ENCODE results near the gene PIK3AP1. TPM values are rescaled to one million over a fixed set of nuclear protein-coding genes. Genes with fewer than 3 reads are reported as not detected.
A peak's percentile ranks its signal among the peaks of the same experiment; 100 is the strongest.

PIK3AP1 gene
- total RNA-seq, 1 experiment from 2014 or later, result 1.7 TPM

GRCh38 chr10:96587264-96588059, 132.9 kb downstream of the PIK3AP1 start:
- Histone ChIP-seq H4K8ac (replicated peaks; ENCODE audit: insufficient read length, low read depth, low read length) (no peak overlapping the region), H2BK20ac (ENCODE audit: low read depth, low read length, poor library complexity, severe bottlenecking) (no peak overlapping the region), H3K4me1 (ENCODE audit: insufficient read depth, low read length) (no peaks in the 10 kb centered on the region), H3K56ac (ENCODE audit: insufficient read length, low read depth, low read length) (no peak overlapping the region), H4K5ac (ENCODE audit: insufficient read length, low read depth, low read length) (no peak overlapping the region), H3K27me3 (ENCODE audit: insufficient read depth, low read length) (no peaks in the 10 kb centered on the region), H2BK12ac (ENCODE audit: insufficient read length, low read depth, low read length) (no peak overlapping the region), H3K79me2 (ENCODE audit: insufficient read depth, low read length) (peaks cover 27% of the 10 kb centered on the region; the same call in 1 of the 2 replicates), H4K20me1 (ENCODE audit: control insufficient read depth, insufficient read depth, insufficient read length) (no peaks in the 10 kb centered on the region), H3K79me1 (ENCODE audit: insufficient read depth, low read depth, low read length, poor library complexity, severe bottlenecking) (no peaks in the 10 kb centered on the region), H3K23me2 (ENCODE audit: insufficient read length, low read depth, low read length, poor library complexity, severe bottlenecking) (peaks cover 13% of the 10 kb centered on the region), H2AK5ac (ENCODE audit: insufficient read length, low read length) (no peak overlapping the region), H2BK15ac (ENCODE audit: low read depth, low read length) (no peak overlapping the region), H3K23ac (ENCODE audit: insufficient read length, low read depth, low read length) (no peak overlapping the region), H3K14ac (ENCODE audit: insufficient read depth, low read length) (peak overlapping the region; percentile 96), H3K9me3 (ENCODE audit: control insufficient read depth, low read depth, low read length) (no peaks in the 10 kb centered on the region), H2BK120ac (ENCODE audit: low read depth, low read length, poor library complexity, severe bottlenecking) (no peak overlapping the region), H3T11ph (ENCODE audit: low read length) (no peak overlapping the region), H2BK5ac (ENCODE audit: insufficient read length, low read length) (no peak overlapping the region), H3K4me2 (ENCODE audit: insufficient read depth, insufficient read length, low read length) (peak overlapping the region; percentile 78), H4K91ac (ENCODE audit: insufficient read length, low read depth, low read length) (no peak overlapping the region), H3K4ac (ENCODE audit: low read depth, low read length) (no peak overlapping the region; the same call in 1 of the 2 replicates), H3K9ac (ENCODE audit: extremely low read depth, insufficient read length, low read length) (peak overlapping the region; percentile 76), H2AFZ (ENCODE audit: low read length) (no peak overlapping the region), H3K18ac (ENCODE audit: insufficient read length, low read depth, low read length) (peak overlapping the region; percentile 88), H3K27ac (ENCODE audit: insufficient read length, low read depth, low read length) (peak overlapping the region; percentile 51)
- no CpG with 5 or more reads among the region's 25 CpGs for WGBS (ENCODE audit: extremely low coverage, insufficient read length, low lambda C conversion rate)
- Mint-ChIP-seq H3K27ac (peak overlapping the region in 2 of 3 experiments; percentile 96 to 99; a peak in 6 of 7 replicates), H3K9me3 (no peaks in the 10 kb centered on the region), H3K4me1 (peaks cover 11 to 15% of the 10 kb centered on the region in 2 experiments), H3K27me3 (ENCODE audit: low read depth) (no peaks in the 10 kb centered on the region), H3K36me3 (ENCODE audit: insufficient read depth in 1 of 3, low read depth in 3 of 3) (no peaks in the 10 kb centered on the region; a peak in 1 of 7 replicates), H3K4me3 (no peak overlapping the region; a peak in 2 of 5 replicates)
- TF ChIP-seq, protein P1, sequence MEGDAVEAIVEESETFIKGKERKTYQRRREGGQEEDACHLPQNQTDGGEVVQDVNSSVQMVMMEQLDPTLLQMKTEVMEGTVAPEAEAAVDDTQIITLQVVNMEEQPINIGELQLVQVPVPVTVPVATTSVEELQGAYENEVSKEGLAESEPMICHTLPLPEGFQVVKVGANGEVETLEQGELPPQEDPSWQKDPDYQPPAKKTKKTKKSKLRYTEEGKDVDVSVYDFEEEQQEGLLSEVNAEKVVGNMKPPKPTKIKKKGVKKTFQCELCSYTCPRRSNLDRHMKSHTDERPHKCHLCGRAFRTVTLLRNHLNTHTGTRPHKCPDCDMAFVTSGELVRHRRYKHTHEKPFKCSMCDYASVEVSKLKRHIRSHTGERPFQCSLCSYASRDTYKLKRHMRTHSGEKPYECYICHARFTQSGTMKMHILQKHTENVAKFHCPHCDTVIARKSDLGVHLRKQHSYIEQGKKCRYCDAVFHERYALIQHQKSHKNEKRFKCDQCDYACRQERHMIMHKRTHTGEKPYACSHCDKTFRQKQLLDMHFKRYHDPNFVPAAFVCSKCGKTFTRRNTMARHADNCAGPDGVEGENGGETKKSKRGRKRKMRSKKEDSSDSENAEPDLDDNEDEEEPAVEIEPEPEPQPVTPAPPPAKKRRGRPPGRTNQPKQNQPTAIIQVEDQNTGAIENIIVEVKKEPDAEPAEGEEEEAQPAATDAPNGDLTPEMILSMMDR (conservative IDR thresholded peaks at IDR 0.05), result no peak
- no peak for DNase-seq

Measured in H9 (cell line).